ENCODE results near the gene COX17. TPM values are rescaled to one million over a fixed set of nuclear protein-coding genes. Genes with fewer than 3 reads are reported as not detected.

The COX17 gene, protein sequence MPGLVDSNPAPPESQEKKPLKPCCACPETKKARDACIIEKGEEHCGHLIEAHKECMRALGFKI
- total RNA-seq: 45.5 and 56.8 TPM in 2 replicates
- 146 and 174 TPM in 2 replicates for polyA plus RNA-seq

DNA sequence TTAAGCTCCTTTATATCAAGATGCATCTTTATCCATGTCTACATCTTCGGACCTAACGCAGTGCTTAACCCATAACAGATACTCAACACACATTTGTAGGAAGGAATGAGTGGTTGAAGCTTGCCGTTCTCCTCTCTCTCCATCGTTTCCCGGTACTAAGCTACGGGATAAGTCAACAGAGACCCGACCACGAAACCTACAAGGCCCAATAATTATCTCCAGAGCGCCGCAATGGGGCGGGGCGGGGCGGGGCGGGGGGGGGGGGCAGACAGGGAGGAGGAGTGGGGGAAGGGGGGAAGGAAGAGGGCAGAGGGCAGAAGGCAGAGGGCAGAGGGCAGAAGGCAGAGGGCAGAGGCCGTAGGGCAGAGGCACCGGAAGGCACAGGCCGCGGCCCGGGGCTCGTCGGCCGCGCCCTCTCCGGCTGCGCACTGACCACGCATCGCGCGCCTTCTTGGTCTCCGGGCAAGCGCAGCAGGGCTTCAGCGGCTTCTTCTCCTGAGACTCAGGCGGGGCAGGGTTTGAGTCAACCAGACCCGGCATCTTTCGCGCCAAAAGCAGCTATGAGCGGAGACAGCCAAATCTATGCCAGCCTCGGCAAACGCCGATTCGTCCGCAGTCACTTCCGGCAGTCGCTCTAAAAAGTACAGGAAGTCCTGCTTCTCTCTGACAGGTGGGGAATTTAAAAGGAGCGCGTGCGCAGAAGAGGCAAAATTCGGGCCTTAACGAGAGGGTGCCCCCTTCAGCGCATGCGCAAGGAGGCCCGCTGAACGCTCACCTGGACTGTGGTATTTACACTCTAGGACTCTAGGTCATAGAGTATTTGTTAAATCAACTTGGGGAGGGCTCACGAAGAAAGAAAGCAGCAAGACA, at the start of gene COX17:
COX17 (minus strand) TSS at position 636 of the 870 bp plus-strand sequence; CDS start at position 540, 96 bp downstream.
- peaks cover 24% of the 10 kb centered on the region for H3K4me1 ChIP-seq (ENCODE audit: low read depth)
- H3K27me3 ChIP-seq: no peaks in the 10 kb centered on the region
- peaks cover 8% of the 10 kb centered on the region for H3K36me3 ChIP-seq
- TF ChIP-seq, protein P1, sequence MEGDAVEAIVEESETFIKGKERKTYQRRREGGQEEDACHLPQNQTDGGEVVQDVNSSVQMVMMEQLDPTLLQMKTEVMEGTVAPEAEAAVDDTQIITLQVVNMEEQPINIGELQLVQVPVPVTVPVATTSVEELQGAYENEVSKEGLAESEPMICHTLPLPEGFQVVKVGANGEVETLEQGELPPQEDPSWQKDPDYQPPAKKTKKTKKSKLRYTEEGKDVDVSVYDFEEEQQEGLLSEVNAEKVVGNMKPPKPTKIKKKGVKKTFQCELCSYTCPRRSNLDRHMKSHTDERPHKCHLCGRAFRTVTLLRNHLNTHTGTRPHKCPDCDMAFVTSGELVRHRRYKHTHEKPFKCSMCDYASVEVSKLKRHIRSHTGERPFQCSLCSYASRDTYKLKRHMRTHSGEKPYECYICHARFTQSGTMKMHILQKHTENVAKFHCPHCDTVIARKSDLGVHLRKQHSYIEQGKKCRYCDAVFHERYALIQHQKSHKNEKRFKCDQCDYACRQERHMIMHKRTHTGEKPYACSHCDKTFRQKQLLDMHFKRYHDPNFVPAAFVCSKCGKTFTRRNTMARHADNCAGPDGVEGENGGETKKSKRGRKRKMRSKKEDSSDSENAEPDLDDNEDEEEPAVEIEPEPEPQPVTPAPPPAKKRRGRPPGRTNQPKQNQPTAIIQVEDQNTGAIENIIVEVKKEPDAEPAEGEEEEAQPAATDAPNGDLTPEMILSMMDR (IDR thresholded peaks at IDR 0.05; ENCODE audit: low read depth, low read length): no peak
- H3K9me3 ChIP-seq (ENCODE audit: low read depth): no peaks in the 10 kb centered on the region
- peak; percentile 95 to 97 for DNase-seq (ENCODE audit: low read depth in 1 of 2, low spot score in 1 of 2)
- H3K27ac ChIP-seq: peak within 1 kb of the TSS; percentile 94
- H3K4me3 ChIP-seq: peak within 1 kb of the TSS; percentile 63

DNA sequence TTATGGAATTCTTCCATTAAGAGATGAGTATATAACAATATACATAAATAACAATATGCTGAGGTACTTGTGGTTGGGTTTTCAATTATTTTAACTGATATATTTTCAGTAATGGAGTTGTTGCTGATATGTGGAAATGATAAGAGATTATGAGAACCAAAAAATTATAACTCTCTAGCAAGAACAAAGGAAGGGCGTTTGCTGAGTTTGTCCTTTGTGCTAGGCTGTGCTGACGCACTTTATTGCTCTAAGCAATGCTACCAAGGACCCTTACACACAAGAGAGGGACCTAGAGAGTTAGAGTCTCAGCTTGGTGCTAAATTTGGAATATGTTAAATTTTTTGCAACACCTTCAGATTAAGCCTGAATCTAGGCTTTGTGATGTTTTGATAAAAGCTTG, 49.7 kb upstream of the COX17 start:
- DNase-seq (ENCODE audit: low read depth in 1 of 2, low spot score in 1 of 2): no peak
- no peaks in the 10 kb centered on the region for H3K36me3 ChIP-seq
- TF ChIP-seq, protein P1 (IDR thresholded peaks at IDR 0.05; ENCODE audit: low read depth, low read length): no peak
- no peaks in the 10 kb centered on the region for H3K9me3 ChIP-seq (ENCODE audit: low read depth)
- no peaks in the 10 kb centered on the region for H3K4me1 ChIP-seq (ENCODE audit: low read depth)
- H3K27me3 ChIP-seq: no peaks in the 10 kb centered on the region
- no peak overlapping the region for H3K4me3 ChIP-seq
- no peak overlapping the region for H3K27ac ChIP-seq

DNA sequence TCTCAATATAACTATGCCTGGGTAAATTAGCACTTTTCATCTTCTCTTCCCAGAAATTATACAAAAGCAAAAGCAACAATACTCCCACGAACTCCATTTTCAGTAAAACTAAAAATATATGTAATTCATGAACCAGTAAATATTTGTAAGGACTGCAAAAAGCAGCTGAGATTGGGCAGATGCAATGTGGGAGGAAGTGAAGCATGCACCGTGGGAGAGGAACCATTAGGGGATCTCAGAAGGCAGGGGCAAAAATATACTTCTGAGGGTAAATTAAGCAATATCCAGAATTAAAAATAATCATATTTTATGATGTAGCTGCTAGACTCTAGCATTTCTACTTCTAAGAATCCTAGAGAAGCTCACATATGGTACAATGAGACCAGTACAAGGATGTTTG, 45.8 kb upstream of the COX17 start:
- DNase-seq (ENCODE audit: low read depth in 1 of 2, low spot score in 1 of 2): no peak
- H3K27ac ChIP-seq: no peak overlapping the region
- no peaks in the 10 kb centered on the region for H3K36me3 ChIP-seq
- H3K4me1 ChIP-seq (ENCODE audit: low read depth): no peaks in the 10 kb centered on the region
- no peak overlapping the region for H3K4me3 ChIP-seq
- TF ChIP-seq, protein P1 (IDR thresholded peaks at IDR 0.05; ENCODE audit: low read depth, low read length): no peak
- H3K9me3 ChIP-seq (ENCODE audit: low read depth): no peaks in the 10 kb centered on the region
- H3K27me3 ChIP-seq: no peaks in the 10 kb centered on the region

DNA sequence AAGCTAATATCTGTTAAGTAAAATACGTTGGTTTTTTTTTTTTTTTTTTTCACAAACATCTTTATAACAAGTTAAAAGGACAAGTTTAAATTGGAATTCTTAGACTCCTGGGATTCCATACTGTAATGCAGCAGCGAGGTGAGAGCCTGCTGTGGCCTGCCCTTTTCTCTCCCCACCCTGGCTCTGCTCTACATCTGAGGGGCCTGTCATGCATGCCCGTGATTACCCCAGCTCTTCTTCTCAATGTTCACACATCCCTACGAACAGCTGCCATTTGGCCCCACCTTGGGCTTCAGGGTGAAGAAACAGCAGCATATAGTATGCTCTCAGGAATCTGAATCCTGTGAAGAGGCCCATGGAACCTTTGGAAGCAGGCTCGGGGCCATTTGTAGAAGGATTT, 40.3 kb upstream of the COX17 start:
- Histone ChIP-seq H3K9me3 (ENCODE audit: low read depth) (no peaks in the 10 kb centered on the region), H3K36me3 (no peaks in the 10 kb centered on the region), H3K27me3 (no peaks in the 10 kb centered on the region), H3K4me3 (no peak overlapping the region), H3K4me1 (ENCODE audit: low read depth) (peaks cover 3% of the 10 kb centered on the region), H3K27ac (no peak overlapping the region)
- TF ChIP-seq, protein P1 (IDR thresholded peaks at IDR 0.05; ENCODE audit: low read depth, low read length): no peak
- DNase-seq (ENCODE audit: low read depth in 1 of 2, low spot score in 1 of 2): no peak

DNA sequence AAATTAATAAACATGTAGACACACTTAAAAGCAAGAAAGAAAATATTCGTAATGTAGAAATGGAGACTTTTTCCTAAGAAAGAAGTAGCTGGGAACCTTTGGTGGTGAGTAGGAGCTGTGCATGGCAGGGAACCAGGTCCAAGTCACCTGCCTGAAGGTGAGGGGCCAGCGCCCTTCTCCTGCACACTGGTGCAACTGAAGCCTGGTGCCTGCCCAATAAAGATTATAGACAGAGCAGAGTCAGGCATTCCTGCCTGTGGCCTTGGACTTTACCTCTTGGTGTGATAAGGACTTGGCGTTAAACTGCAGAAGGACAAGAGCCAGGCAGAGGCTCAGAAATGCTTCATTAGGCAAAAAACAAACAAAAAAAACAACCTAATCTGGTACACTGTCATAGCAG, 39.8 kb upstream of the COX17 start:
- Histone ChIP-seq H3K9me3 (ENCODE audit: low read depth) (no peaks in the 10 kb centered on the region), H3K27ac (no peak overlapping the region), H3K36me3 (no peaks in the 10 kb centered on the region), H3K4me1 (ENCODE audit: low read depth) (peaks cover 3% of the 10 kb centered on the region), H3K4me3 (no peak overlapping the region), H3K27me3 (no peaks in the 10 kb centered on the region)
- DNase-seq (ENCODE audit: low read depth in 1 of 2, low spot score in 1 of 2): peak in 1 of 2 donors; percentile 18
- TF ChIP-seq, protein P1 (IDR thresholded peaks at IDR 0.05; ENCODE audit: low read depth, low read length): no peak
